SK-N-MC (cell line): Measurements from ENCODE around the gene PRKN.

Experiments used
- EZH2 ChIP-seq: fragments of 200-600 bp; sonication (generic); IDR thresholded peaks from one replicate; pipeline ENCODE4 v1.6.1; 2017; ENCODE audit warnings: antibody characterized with exemption
- POLR2AphosphoS5 ChIP-seq: IDR thresholded peaks from 2 replicates; pipeline ENCODE4 v1.6.1; 2012; ENCODE audit warnings: mild to moderate bottlenecking, low read depth, low read length, borderline replicate concordance

- TF ChIP-seq EZH2, result no peak
- no peak for TF ChIP-seq POLR2AphosphoS5
Observed at GRCh38 chr6:161424421-161424820, 1303.1 kb downstream of the PRKN start.
